HG03354 (cell line): ENCODE measurements around the gene SRRM2.

Experiments used
- ATAC-seq: cut with Tn5 transposase; IDR thresholded peaks from one replicate; pipeline ENCODE4 v1.9.1; 2021; ENCODE audit warnings: mild to moderate bottlenecking; ENCODE audit not compliant: unreplicated experiment, poor library complexity, severe bottlenecking

SRRM2 gene

DNA sequence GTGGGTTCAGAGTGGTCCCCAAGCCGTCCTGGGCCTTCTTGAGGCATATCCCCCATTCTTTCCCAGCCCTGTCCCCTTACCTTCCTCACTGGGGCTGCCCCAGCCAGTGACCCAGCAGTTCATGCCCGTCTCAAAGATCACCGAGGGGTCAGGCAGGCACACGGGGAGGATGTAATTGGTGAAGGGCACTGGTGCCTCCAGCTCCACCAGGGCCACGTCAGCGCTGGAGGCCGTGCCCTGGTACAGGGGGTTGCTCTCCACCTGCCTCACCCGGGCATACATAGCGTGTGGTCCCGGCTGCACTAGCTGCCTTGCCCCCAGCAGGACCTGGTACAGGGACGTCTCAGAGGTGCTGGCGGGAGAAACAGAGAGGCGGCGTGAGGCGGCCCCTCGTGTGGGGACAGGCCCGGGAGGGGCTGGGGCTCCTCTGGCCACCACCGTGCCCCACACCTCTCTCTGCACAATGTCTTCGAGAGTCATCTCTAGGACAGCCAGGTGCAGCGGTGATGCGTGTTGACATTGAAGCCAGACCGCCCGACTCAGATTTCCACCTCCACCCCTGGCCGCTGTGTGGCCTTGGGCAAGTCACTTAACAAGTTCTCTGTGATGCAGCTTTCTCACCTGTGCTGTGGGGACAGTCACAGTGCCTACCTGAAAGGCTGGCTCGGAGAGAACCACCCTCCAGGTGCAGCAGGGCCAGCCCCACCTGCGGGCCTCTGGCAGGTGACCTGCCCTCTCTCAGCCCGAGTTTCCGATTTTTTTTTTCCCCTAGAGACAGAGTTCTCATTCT is 38.3 kb upstream of the SRRM2 start:
- ATAC-seq = no peak

DNA sequence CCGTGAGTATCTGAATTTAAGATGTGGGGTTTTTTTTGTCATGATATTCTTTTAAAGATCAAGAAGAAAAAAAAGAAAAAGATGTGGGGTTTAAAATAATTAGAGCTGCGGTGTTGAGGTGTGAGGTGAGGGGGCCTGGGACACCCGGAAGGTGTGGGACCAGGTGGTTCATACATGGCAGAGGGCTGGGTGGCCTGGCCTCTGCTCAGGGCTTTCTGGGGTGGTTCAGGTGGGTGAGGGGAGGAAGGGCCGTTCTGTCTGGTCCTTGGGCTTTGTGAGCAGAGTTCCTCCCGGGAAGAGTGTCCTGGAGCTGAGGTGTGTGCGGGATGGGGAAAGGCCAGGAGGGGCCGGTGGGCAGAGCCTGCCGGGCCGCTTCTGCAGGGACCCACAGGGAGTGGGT is 37.4 kb upstream of the SRRM2 start:
- ATAC-seq = no peak

DNA sequence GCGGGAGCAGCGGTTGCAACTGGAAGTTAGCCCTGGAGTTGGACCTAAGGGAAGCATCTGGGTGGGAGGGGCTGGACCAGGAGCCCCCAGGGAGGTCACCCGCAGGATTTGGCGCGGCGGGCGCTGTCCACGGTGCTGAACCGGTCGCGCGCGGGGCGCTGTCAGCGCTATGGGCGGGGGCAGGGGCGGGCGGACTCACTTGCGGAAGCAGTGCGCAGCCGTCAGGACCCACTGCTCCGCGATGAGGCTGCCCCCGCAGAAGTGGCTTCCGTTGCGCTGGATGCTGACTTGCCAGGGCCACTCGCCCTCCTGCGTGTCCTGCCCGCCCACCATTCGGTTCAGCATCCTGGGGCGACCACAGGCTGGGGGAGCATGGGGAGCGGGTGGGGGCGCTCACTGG is 36.9 kb upstream of the SRRM2 start:
- no peak for ATAC-seq

DNA sequence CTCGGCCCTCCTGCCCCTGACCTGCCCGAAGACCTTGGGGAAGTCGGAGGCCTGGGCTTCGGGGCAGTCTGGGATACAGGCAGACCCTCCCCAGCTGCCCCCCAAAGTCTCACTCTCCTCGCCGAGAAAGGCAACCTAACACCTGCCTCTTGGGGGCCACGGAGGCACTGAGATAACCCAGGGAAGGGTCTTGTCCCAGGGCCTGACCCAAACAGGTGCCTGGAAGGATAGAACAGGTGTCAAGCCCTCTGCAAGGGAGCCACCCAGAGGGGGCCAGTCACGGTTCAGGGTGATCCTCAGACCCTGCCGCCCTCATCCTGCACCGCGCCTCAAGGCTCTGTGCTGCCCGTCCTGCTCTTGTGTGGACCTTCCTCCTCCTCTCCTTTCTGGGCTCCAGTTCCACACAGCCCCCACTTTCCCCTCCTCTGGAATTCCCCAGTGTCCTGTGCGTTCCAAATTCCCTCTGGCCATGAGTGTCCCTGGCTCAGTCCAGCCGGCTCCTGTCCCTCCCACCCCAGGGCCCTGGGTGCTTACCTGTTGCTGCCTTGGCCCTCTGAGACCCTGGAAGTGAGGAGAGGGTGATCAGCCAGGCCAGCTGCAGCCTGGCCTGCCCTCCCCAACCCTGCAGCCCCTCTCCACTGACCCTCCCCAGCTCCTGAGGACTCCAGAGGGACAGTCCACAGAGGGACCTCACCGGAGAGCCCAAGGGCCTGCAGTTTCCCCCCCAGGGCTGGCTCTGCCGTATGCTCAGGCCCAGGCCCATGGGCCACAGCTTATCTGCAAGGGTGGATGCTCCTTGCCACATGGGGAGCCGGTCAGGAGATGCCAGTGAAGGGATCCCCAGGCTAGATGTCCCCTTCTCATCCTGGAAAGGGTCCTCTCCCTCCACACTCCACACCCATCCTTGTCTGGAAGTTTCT is 36.2 kb upstream of the SRRM2 start:
- ATAC-seq = no peak

DNA sequence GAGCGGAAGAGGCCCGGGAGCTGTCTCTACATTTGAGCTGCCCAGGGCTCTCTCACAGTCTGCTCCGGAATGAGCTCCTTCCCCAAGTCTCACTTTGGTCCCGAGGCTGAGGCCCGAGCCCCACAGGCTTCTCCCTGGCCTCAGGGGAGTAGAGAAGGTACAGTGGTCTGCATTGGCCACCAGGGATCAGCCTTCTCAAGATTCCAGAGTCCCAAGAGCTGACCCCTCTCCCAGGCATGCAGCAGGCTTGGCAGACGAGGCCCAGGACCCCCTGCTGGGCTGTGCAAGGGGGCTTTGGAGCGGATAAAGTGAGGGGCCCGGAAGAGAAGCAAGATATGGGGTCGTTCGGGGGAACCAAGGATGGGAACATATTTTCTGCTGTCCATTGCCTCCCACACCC is 35.5 kb upstream of the SRRM2 start:
- ATAC-seq = no peak

DNA sequence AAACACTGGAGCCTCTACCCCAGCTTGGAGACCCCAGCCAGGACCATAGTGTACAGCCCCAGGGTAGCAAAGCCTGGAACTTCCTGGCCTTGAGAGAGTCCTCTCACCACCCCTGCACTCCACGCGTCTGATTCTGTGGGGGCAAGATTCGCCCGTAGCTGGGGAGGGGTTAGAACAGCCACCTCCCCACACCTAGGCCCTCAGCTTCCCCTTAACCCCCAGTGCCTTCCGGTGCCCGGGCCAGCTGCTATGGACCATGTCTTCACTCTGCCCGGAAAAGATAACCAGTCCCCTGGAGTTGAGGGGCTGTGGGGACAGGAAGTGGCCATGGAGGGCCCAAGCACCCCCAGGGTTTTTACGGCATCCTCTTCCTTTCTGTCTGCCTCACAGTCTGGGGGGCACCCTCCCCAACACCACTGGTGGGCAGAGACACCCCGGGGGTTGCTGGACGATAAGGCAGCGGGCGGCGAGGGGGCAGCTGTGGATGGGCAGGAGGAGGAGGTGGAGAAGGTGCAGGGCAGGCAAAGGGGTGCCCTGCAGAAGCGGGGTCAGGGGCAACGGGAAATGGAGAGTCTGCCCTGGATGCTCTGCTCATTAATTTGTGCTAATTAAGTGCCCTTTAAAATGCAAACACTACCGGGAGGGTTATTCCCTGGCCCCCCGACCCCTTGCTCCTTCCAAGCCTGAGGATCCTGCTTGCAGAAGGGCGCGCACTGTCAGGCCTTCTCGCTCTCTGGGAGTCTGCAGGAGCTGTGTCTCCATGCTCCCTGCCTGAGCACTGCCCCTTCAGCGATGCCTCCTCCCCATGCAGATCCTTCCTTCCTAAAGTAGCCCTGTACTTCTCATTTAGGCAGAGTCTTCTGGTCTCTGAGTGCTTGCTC is 34.8 kb upstream of the SRRM2 start:
- ATAC-seq = no peak

DNA sequence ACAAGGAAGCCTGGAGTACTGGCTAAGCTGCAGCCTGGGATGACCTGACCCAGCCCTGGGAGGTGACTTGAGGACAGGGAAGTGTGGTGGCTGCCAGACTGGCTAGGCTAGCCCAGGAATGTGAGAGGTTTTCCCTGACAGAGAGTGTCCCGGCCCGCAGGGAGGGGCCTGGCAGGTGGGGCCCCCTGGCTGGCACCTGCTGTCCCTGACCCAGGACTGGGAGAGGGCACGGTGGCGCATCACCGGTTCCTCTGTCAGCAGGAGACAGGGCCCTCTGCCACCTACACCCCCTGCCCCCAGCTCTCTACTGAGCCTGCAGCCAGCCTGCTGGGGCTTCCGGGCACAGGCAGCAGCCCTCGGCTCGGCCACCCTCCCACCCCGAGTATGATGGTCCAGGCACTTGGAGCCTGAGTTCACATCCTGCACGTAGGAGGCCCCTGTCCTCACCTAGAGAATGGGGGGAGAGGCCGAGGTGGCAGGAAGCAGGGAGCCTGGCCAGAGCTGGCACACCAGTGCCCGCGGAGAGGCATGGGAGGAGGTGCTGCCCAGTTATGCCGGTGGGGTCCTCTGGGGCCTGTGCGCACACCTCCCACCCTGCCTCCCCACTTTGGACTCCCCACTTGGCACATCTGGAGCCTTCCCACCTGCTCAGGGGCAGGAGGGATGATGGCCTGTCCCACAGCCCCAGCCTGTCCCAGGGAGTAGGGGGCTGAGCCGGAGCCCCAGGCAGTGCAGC is 32.9 kb upstream of the SRRM2 start:
- no peak for ATAC-seq

DNA sequence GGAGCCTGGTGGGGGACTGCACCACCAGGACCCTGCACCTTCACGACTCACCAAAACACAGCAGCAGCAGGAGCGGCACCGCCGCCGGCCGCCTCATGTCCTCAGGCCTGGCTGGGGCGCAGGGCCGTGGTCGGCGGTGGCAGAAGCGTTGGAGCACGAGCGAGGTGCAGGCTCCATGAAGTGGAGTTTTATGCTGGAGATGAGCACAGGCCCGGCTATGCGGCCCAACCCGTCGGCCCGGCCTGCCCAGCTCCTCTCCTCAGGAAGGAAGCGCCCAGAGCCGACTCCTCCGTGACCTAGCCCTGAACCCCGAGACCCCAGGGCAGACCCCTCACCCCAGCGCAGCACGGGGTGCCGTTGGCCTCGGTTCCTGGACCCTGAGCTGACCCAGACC is 32.4 kb upstream of the SRRM2 start, which contains the start of gene PRSS27:
PRSS27 (minus strand) TSS at position 161 of the 394 bp plus-strand sequence; CDS start at position 97, 64 bp downstream.
- ATAC-seq = no peak

DNA sequence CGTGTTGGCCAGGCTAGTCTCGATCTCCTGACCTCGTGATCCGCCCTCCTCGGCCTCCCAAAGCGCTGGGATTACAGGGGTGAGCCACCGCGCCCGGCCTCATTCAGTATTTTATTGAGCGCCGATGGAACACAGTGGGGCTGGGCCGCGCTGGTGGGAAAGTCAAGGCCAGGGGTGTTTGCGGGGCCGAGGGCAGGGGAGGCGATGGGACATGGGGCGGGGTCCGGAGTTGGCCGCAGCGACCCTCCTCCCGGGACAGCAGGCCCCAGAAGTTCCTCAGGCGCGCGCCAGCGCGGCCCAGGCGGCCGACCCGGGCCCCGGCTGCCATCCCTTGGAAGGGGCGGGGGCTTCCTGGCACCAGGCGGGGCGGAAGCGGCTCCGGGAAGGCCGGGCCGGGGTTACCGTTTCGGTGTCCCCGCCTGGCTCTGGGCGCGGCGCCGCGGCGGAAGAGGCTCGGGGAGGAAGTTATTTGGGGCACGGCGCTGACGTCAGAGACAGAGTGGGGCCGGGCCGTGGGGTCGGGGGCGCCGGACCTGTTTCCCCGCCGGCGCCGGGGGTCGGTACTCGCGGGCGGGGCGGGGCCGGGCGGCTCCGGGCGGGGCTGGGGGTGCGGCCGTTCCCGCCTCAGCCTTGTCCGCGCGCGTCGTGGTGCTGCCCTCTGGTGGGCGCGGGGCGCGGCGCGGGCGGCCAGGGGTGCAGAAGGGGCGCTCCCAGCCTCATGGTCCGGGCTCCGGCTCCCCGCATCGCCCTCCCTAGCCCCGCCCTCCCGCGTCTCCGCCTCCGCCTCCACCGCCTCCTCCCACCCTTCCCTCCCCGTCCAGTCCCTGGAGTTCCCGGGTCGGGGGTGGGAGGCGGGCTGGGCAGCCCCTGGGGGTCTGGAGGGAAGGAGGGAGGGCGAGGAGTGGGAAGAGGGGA is 31.5 kb upstream of the SRRM2 start:
- peak; percentile 79 for ATAC-seq

DNA sequence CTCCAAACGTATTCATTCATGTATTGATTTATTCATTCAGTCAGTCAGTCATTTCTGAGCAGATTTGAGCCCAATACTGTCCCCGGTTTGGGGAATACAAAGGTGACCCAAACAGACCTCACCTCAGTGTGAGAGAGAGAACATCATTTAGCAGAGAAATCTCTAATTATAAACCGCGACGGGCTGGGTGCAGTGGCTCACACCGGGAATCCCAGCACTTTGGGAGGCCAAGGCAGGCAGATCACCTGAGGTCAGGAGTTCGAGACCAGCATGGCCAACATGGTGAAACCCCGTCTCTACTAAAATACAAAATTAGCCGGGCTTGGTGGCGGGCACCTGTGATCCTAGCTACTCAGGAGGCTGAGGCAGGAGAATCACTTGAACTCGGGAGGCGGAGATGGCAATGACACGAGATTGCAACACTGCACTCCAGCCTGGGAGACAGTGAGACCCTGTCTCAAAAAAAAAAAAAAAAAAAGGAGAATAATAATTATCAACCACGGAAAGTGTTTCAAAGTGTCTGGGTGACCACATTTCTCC is 30.7 kb upstream of the SRRM2 start:
- peak; percentile 11 for ATAC-seq

DNA sequence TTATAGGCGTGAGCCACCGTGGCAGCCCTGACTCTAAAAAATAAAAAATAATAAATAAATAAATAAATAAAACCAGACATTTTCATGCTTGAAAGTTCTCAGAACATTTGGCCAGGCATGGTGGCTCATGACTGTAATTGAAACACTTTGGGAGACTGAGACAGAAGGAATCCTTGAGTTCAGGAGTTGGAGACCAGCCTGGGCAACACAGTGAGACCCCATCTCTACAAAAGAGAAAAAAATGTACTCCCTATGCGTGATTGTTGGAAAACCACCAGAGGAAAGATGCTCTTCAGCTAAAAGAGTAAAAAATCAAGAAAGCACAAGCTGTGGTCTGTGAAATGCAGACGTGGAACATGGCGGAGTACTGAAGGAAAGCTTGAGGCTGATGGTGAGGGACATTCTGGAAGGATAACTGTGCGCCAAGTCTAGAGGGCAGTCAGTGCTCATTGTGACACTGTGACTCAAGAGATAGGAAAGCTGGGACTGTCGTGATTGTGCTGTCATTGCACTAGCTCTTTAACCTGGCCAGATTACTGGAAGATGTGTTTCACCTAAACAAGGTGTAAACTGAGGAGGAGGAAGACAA is 28.3 kb upstream of the SRRM2 start:
- no peak for ATAC-seq

DNA sequence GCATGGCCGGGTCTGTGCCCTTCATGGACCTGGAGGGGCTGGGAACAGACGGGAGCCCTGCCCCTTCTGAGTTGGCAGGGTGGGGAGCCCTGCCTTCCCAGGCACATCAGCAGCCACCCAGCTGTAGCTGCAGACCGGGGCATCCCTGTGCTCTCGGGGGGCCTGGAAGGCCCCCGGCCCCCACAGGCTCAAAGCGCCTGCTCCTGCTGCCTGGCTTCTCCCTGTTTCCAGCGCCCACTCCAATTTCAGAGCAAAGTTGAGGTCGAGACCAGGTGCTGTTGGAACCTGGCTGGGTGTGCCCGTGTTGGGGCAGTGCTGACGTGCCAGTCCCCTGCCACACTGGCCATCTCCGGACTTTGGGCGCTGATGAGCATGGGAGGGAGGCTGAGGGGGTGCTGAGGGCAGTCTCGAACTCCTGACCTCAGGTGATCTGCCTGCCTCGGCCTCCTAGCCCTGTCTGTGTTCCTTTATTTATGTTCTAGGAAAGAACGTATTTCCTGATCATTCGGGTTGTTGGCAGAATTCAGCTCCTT is 27.6 kb upstream of the SRRM2 start:
- ATAC-seq = no peak

DNA sequence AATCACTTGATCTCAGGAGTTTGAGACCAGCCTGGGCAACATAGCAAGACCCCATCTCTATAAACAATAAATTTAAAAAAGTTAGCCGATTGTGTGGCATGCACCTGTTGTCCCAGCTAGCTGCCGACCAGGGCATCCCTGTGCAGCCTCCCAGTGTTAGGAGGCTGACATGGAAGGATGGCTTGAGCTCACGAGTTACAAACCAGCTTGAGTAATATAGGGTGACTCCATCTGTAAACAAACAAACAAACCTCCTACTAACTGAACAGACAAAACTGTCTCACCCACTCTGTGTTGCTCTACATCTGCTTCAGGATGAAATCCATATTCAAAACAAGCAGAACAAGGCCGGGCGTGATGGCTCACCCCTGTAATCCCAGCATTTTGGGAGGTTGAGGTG is 25.5 kb upstream of the SRRM2 start:
- no peak for ATAC-seq

DNA sequence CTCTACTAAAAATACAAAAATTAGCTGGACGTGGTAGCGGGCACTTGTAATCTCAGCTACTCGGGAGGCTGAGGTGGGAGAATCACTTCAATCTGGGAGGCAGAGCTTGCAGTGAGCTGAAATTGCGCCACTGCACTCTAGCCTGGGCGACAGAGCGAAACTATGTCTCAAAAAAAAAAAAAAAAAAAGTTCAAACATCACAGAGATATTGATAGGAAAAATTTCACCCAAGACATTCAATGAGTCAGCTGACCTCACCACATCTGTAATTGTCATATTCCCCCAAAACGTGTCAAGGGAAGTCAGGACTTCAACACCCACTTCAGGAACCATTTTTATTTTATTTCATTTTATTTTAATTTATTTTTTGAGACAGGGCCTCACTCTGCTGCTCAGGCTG is 24.4 kb upstream of the SRRM2 start:
- ATAC-seq = no peak

DNA sequence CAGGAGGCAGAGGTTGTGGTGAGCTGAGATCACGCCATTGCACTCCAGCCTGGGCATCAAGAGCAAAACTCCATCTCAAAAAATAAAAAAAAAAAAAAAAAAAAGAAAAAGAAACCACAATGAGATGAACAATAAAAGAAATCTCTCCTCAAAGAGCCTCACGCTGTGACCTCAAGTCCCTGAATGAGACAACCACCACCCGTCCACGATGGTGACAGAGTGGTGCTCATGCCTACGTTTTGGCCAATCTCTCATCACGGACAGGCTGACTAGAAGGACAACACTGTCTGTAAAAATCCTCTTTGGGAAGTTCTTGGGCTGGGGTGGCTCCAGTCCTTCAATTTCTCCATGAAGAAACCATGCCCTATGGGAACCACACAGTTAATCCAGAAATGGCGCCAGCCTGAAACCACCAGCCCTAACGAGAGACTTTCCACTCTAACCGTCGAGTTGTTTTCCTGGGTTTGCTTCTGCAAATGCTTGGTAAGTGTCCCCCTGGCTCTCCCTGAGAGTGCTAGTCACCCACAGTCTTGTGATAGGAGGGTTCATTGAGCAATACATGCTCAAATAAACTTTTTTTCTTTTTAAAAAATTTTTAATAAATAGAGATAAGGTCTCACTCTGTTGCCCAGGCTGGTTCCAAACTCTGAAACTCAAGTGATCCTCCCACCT is 17.5 kb upstream of the SRRM2 start:
- ATAC-seq = no peak

DNA sequence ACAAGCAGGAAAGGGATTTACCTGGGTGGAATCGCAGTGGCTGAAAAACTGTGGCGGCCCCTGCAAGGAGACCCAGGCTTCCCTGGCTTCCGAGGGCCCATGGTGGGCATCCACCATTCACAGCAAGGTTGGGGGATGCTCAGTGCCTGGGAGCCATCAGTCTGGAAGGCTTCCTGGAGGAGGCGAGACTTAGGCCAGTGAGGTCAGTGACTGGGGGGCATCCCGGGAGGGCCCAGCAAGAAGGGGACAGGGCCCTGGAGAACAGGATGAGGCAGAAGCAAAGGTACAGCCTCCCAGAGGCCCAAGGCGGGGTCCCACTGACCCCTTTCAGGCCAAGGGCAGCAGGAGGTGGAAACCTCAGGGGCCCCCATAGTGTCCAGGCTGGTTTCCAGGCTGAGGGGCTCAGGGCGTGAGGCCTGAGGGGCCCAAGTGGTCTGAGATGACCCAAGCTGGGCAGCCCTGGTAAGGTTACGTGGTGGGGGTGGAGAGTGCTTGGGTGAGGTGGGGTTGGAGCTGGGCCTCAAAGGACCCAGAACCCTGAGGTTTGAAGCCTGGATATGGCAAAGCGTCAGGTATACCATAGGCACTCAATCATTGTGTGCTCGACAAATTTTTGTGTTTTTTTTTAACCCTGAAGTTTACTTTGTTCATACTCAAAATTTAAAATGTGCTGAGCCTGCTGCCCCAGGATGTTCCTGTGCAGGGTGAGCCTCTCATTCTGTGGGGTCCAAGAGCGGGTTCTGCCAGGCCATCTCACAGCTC is 15.8 kb upstream of the SRRM2 start:
- no peak for ATAC-seq
